ENCODE data around the gene PAM.

PAM gene

GRCh38 chr5:103010168-103010567, 255.1 kb downstream of the PAM start:
- DNase-seq (ENCODE audit: low read depth): no peak

GRCh38 chr5:103013933-103014552, 258.9 kb downstream of the PAM start:
- no peak for DNase-seq (ENCODE audit: low read depth)
- no peak overlapping the region for H3K4me3 ChIP-seq (ENCODE audit: low read depth, low read length)
- TF ChIP-seq CTCF (IDR thresholded peaks at IDR 0.05; ENCODE audit: insufficient read depth, low read depth, low read length, missing control alignments): no peak

More at GRCh38 chr5:103010168-103010567, 255.1 kb downstream of the PAM start:
- H3K4me3 ChIP-seq (ENCODE audit: low read depth, low read length): no peak overlapping the region
- TF ChIP-seq CTCF (IDR thresholded peaks at IDR 0.05; ENCODE audit: insufficient read depth, low read depth, low read length, missing control alignments): no peak

GRCh38 chr5:103014983-103015382, 259.9 kb downstream of the PAM start:
- H3K4me3 ChIP-seq (ENCODE audit: low read depth, low read length): no peak overlapping the region
- TF ChIP-seq CTCF (IDR thresholded peaks at IDR 0.05; ENCODE audit: insufficient read depth, low read depth, low read length, missing control alignments): no peak
- no peak for DNase-seq (ENCODE audit: low read depth)

- TF ChIP-seq CTCF (IDR thresholded peaks at IDR 0.05; ENCODE audit: insufficient read depth, low read depth, low read length, missing control alignments): no peak
- H3K4me3 ChIP-seq (ENCODE audit: low read depth, low read length): no peak overlapping the region
- no peak for DNase-seq (ENCODE audit: low read depth)
Measured at GRCh38 chr5:103016167-103016566, 261.1 kb downstream of the PAM start.

GRCh38 chr5:103019804-103020203, 264.7 kb downstream of the PAM start:
- TF ChIP-seq CTCF (IDR thresholded peaks at IDR 0.05; ENCODE audit: insufficient read depth, low read depth, low read length, missing control alignments): no peak
- no peak for DNase-seq (ENCODE audit: low read depth)
- no peak overlapping the region for H3K4me3 ChIP-seq (ENCODE audit: low read depth, low read length)

GRCh38 chr5:103021314-103021713, 266.2 kb downstream of the PAM start:
- peak; percentile 46 for DNase-seq (ENCODE audit: low read depth)
- no peak overlapping the region for H3K4me3 ChIP-seq (ENCODE audit: low read depth, low read length)
- TF ChIP-seq CTCF (IDR thresholded peaks at IDR 0.05; ENCODE audit: insufficient read depth, low read depth, low read length, missing control alignments): no peak

GRCh38 chr5:103027267-103027666, 272.2 kb downstream of the PAM start:
- no peak for TF ChIP-seq CTCF (IDR thresholded peaks at IDR 0.05; ENCODE audit: insufficient read depth, low read depth, low read length, missing control alignments)
- no peak overlapping the region for H3K4me3 ChIP-seq (ENCODE audit: low read depth, low read length)
- no peak for DNase-seq (ENCODE audit: low read depth)

Data from GM12865 (cell line).